Loucy (cell line): ENCODE results near the gene RNF215.

ENCODE experiments used
- CTCF ChIP-seq: fragments of 200-600 bp; sonication (generic); conservative IDR thresholded peaks from 2 replicates; pipeline ENCODE4 v1.5.1; 2014; ENCODE audit warnings: mild to moderate bottlenecking, antibody characterized with exemption, low read length
- EZH2phosphoT487 ChIP-seq: fragments of 200-600 bp; IDR thresholded peaks from 2 replicates; pipeline ENCODE4 v1.6.1; 2018; ENCODE audit warnings: antibody characterized with exemption, mild to moderate bottlenecking, moderate library complexity, borderline replicate concordance

DNA sequence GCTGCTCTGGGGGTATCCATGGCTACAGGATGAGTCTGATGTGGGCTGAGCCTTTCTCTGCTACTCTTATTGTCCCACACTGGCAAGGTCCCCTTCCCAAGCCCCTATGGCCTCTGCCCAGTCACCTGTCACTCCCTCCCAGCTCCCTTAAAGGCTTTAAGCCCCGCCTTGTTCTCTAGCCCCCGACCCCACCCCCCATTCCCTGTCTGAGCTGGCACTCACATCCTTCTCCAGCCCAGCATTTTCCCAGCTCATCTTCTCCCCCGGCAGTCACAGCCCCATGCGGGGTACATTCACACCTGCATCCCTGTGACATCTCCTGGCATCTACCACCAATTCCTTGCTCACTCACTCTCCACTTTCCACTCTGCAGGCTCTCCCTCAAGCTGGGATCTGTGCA is 42.7 kb upstream of the RNF215 start:
- TF ChIP-seq EZH2phosphoT487, result no peak
- no peak for TF ChIP-seq CTCF
